Fibroblast of lung (primary cell): Measurements from ENCODE around the gene C14orf119. TPM values are rescaled to one million over a fixed set of nuclear protein-coding genes. Genes with fewer than 3 reads are reported as not detected.

Experiments
- DNase-seq, 2 donors: peaks; one replicate each; pipeline versions ENCODE4 v3.0.0 to v3.0.0-alpha.2; 2010; ENCODE audit warnings: low read depth in 2 of 2
- H2AFZ ChIP-seq: 2 replicates; pipeline ENCODE4 v1.5.1; 2012; ENCODE audit warnings: low read length, control low read depth, inconsistent platforms
- H3K27ac ChIP-seq: 2 replicates; pipeline ENCODE4 v1.5.1; 2011; ENCODE audit warnings: low read length, control low read depth; ENCODE audit not compliant: insufficient read depth
- H3K27me3 ChIP-seq: 2 replicates; pipeline ENCODE4 v1.5.1; 2011; ENCODE audit warnings: mild to moderate bottlenecking, low read length; ENCODE audit not compliant: control insufficient read depth, insufficient read depth
- H3K36me3 ChIP-seq: 2 replicates; pipeline ENCODE4 v1.5.1; 2011; ENCODE audit warnings: low read length; ENCODE audit not compliant: control insufficient read depth, insufficient read depth
- H3K4me1 ChIP-seq: 2 replicates; pipeline ENCODE4 v1.5.1; 2011; ENCODE audit warnings: low read length; ENCODE audit not compliant: control insufficient read depth, insufficient read depth; ENCODE audit errors: extremely low read depth
- H3K4me2 ChIP-seq: 2 replicates; pipeline ENCODE4 v1.5.1; 2011; ENCODE audit warnings: low read length, control low read depth; ENCODE audit not compliant: insufficient read depth; ENCODE audit errors: extremely low read depth
- H3K4me3 ChIP-seq, 4 experiments: fragments of 200-600 bp in 1 of 4; sonication (generic) in 1 of 4; replicated peaks in 1 of 4; 2 replicates each; pipeline ENCODE4 v1.5.1; 2011 to 2016; ENCODE audit warnings: low read length in 4 of 4, low read depth in 3 of 4, mild to moderate bottlenecking in 3 of 4, control low read depth in 2 of 4, inconsistent platforms in 1 of 4, mixed read lengths in 1 of 4; ENCODE audit not compliant: insufficient read depth in 1 of 4; ENCODE audit errors: control extremely low read depth in 1 of 4
- H3K79me2 ChIP-seq: 2 replicates; pipeline ENCODE4 v1.5.1; 2012; ENCODE audit warnings: mild to moderate bottlenecking, low read length, inconsistent platforms; ENCODE audit not compliant: control insufficient read depth, insufficient read depth
- H3K9ac ChIP-seq: 2 replicates; pipeline ENCODE4 v1.5.1; 2011; ENCODE audit warnings: mild to moderate bottlenecking, low read length, control low read depth; ENCODE audit not compliant: insufficient read depth
- H3K9me3 ChIP-seq: 2 replicates; pipeline ENCODE4 v1.5.1; 2012; ENCODE audit warnings: low read depth, low read length; ENCODE audit not compliant: control insufficient read depth, insufficient read depth
- H4K20me1 ChIP-seq: 2 replicates; pipeline ENCODE4 v1.5.1; 2011; ENCODE audit warnings: low read length; ENCODE audit not compliant: control insufficient read depth, insufficient read depth; ENCODE audit errors: extremely low read depth
- CTCF ChIP-seq, 2 donors: IDR thresholded peaks in 1 of 2; conservative IDR thresholded peaks in 1 of 2; 1 replicate in 1 of 2; 2 replicates in 1 of 2; pipeline ENCODE4 v1.5.1; 2011 to 2012; ENCODE audit warnings: low read length in 2 of 2, control low read depth in 1 of 2, inconsistent platforms in 1 of 2, low read depth in 1 of 2, mild to moderate bottlenecking in 1 of 2
- EZH2 ChIP-seq: IDR thresholded peaks from 2 replicates; pipeline ENCODE4 v1.5.1; 2012; ENCODE audit warnings: low read length, control low read depth, mild to moderate bottlenecking; ENCODE audit errors: missing control alignments
- polyA plus RNA-seq, 2 donors: library from polyadenylated mRNA; depleted of rRNA in 1 of 2; stranded (reverse) in 1 of 2; unstranded in 1 of 2; fragments of >200 nt; gene quantifications; 2 replicates each; pipeline ENCODE4 v1.2.1, GENCODE V29; 2011 to 2012; ENCODE audit warnings: missing spikeins in 1 of 2
- total RNA-seq: library from RNA; depleted of rRNA; stranded (reverse); fragments of >200 nt; gene quantifications from 2 replicates; pipeline ENCODE4 v1.2.1, GENCODE V29; 2014

Gene C14orf119
- total and polyA plus RNA-seq, 2 donors (not counting 1 experiment from before 2014, with no cell fraction given): 55.0 to 115 TPM

GRCh38 chr14:23066368-23066767 lies 28.9 kb upstream of the C14orf119 start:
- Histone ChIP-seq H3K4me1 (peaks cover 18% of the 10 kb centered on the region), H3K9ac (no peak overlapping the region), H2AFZ (no peak overlapping the region), H3K36me3 (peaks cover 33% of the 10 kb centered on the region), H3K79me2 (peaks cover 57% of the 10 kb centered on the region), H3K27ac (no peak overlapping the region), H3K4me3 (no peak overlapping the region), H3K27me3 (no peaks in the 10 kb centered on the region), H3K9me3 (no peaks in the 10 kb centered on the region), H4K20me1 (no peaks in the 10 kb centered on the region), H3K4me2 (no peak overlapping the region)
- no peak for DNase-seq
- TF ChIP-seq EZH2 (no peak), CTCF (conservative IDR thresholded peaks at IDR 0.05 in 1 of 2, IDR thresholded peaks at IDR 0.05 in 1 of 2; ENCODE audit: low read depth in 1 of 2, low read length in 2 of 2) (no peak)

- TF ChIP-seq CTCF (conservative IDR thresholded peaks at IDR 0.05 in 1 of 2, IDR thresholded peaks at IDR 0.05 in 1 of 2; ENCODE audit: low read depth in 1 of 2, low read length in 2 of 2) (no peak), EZH2 (no peak)
- H3K4me1 ChIP-seq: peaks cover 22% of the 10 kb centered on the region
- peaks cover 58% of the 10 kb centered on the region for H3K79me2 ChIP-seq
- H3K9me3 ChIP-seq: no peaks in the 10 kb centered on the region
- no peaks in the 10 kb centered on the region for H3K27me3 ChIP-seq
- H3K27ac ChIP-seq: no peak overlapping the region
- H3K9ac ChIP-seq: no peak overlapping the region
- H4K20me1 ChIP-seq: no peaks in the 10 kb centered on the region
- DNase-seq: no peak
- peaks cover 33% of the 10 kb centered on the region for H3K36me3 ChIP-seq
- no peak overlapping the region for H3K4me3 ChIP-seq
- H2AFZ ChIP-seq: no peak overlapping the region
- no peak overlapping the region for H3K4me2 ChIP-seq
Observed at GRCh38 chr14:23066855-23067744, 28.2 kb upstream of the C14orf119 start.

- Histone ChIP-seq H3K27ac (no peak overlapping the region), H3K4me3 (peak overlapping the region in 2 of 4 experiments; percentile 43), H2AFZ (no peak overlapping the region), H3K4me1 (peaks cover 20% of the 10 kb centered on the region), H3K79me2 (peaks cover 58% of the 10 kb centered on the region), H3K27me3 (no peaks in the 10 kb centered on the region), H3K36me3 (peaks cover 29% of the 10 kb centered on the region), H4K20me1 (no peaks in the 10 kb centered on the region), H3K4me2 (peak overlapping the region; percentile 53), H3K9me3 (no peaks in the 10 kb centered on the region), H3K9ac (no peak overlapping the region)
- TF ChIP-seq CTCF (conservative IDR thresholded peaks at IDR 0.05 in 1 of 2, IDR thresholded peaks at IDR 0.05 in 1 of 2; ENCODE audit: low read depth in 1 of 2, low read length in 2 of 2) (no peak), EZH2 (no peak)
- no peak for DNase-seq
Observed at GRCh38 chr14:23067847-23068788, 27.2 kb upstream of the C14orf119 start.
